Uterus (tissue), 2 donors: Measurements from ENCODE around the gene DYTN.

Experiments
- CTCF ChIP-seq, 4 experiments: fragments of 200-600 bp in 2 of 4; fragments of 450-650 bp in 2 of 4; sonication (generic) in 2 of 4; IDR thresholded peaks; one replicate each; pipeline ENCODE4 v1.5.1; 2016 to 2019; ENCODE audit warnings: antibody characterized with exemption in 4 of 4, mild to moderate bottlenecking in 2 of 4, moderate library complexity in 1 of 4
- POLR2A ChIP-seq, 2 donors: fragments of 450-650 bp; IDR thresholded peaks; one replicate each; pipeline ENCODE4 v1.6.1; 2016; ENCODE audit warnings: antibody characterized with exemption in 2 of 2, mild to moderate bottlenecking in 1 of 2, moderate library complexity in 1 of 2

- no peak for TF ChIP-seq CTCF (IDR thresholded peaks at IDR 0.05)
- TF ChIP-seq POLR2A (IDR thresholded peaks at IDR 0.05), result no peak
These were observed 107.0 kb downstream of the DYTN start for GRCh38 chr2:206611191-206611590.
